ENCODE results near the gene SULT1A3.
"Not testable (repeated sequence)": the region's sequence is repeated elsewhere in the genome, so short reads cannot be mapped to it uniquely, and the experiment has no call there.

The SULT1A3 gene

DNA sequence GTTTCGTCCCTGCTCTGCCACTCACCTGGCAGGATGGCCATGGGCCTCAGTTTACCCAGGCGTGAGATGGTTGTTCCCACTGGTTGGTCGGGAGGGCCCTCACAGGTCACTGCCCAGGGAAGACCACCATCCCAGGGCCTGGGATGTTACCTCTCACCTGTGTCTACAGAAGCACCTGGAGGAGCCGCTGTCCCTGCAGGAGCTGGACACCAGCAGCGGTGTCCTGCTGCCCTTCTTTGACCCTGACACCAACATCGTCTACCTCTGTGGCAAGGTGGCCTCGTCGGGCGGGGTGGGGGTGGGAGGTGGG lies 11.5 kb upstream of the SULT1A3 start:
- no peak for DNase-seq

DNA sequence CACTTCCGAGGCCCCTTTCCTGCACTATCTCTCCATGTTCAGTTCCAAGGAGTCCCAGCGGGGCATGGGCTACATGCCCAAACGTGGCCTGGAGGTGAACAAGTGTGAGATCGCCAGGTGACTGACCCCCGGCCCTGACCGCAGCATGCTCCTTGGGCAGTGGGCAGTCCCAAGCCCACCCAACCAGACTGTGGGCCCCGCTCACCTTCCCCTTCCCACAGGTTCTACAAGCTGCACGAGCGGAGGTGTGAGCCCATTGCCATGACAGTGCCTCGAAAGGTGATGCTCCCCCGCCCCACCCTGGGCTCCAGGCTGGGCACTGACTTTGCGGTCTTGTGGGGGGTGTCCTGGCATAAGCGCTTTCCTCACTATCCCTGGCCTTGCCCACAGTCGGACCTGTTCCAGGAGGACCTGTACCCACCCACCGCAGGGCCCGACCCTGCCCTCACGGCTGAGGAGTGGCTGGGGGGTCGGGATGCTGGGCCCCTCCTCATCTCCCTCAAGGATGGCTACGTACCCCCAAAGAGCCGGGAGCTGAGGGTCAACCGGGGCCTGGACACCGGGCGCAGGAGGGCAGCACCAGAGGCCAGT lies 11.0 kb upstream of the SULT1A3 start:
- no peak for DNase-seq

- not testable (repeated sequence) for DNase-seq
Observed at GRCh38 chr16:30191158-30191557, 7.9 kb upstream of the SULT1A3 start.

- DNase-seq, result not testable (repeated sequence)
Observed at GRCh38 chr16:30193098-30193497, 6.0 kb upstream of the SULT1A3 start.

GRCh38 chr16:30193615-30194014 lies 5.4 kb upstream of the SULT1A3 start, which contains the start of the genes BOLA2B and SLX1A:
Gene BOLA2B (minus strand): TSS chr16:30193666. CDS start chr16:30193595, 71 bp downstream.
Gene SLX1A (plus strand): TSS chr16:30193875. CDS start chr16:30194085, 210 bp downstream.
- DNase-seq, result not testable (repeated sequence)

- DNase-seq, result not testable (repeated sequence)
Observed at GRCh38 chr16:30194172-30194925, 4.7 kb upstream of the SULT1A3 start.

GRCh38 chr16:30197001-30197400 lies 2.1 kb upstream of the SULT1A3 start:
- DNase-seq, result not testable (repeated sequence)

DNA sequence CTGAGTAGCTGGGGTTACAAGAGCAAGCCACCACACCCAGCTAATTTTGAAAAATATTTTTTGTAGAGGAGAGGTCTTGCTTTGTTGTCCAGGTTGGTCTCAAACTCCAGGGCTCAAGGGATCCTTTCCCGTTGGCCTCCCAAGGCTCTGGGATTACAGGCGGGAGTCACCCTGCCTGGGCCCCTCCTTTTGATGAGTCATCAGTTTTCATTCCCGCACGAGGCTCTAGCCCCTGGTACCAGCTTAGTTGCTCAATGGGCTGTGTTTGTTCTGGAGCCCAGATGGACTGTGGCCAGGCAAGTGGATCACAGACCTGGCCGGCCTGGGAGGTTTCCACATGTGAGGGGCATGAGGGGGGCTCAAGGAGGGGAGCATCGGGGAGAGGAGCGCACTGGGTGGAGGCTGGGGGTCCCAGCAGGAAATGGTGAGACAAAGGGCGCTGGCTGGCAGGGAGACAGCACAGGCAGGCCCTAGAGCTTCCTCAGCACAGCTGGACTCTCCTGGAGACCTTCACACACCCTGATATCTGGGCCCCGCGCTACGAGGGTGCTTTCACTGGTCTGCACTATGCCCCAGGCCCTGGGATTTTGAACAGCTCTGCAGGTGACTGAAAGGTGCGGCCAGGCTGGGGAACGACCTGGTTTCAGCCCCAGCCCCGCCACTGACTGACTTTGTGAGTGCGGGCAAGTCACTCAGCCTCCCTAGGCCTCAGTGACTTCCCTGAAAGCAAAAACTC lies 721 bp downstream of the SULT1A3 start:
- not testable (repeated sequence) for DNase-seq

GRCh38 chr16:30205541-30206236 lies 6.6 kb downstream of the SULT1A3 start:
- DNase-seq, result not testable (repeated sequence)

DNA sequence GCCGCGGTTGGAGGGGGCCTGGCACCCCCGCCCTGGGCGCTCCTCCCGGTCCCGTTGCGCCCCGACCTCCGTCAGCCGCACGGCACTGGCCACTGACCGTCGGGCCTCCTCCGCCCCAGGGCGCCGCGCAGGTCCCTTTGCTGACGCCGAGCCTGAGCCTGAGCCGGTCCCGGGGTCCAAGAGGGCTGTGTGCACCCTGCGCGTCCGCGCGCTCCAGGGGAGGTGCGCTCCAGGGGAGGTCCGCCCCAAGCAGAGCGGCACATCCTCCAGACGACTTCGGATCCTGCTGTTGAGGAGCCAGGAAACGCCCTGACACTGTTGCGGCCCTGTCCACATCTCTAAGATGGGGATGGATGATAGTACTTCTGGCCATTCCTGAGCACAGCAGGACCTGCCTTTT lies 7.2 kb downstream of the SULT1A3 start:
- not testable (repeated sequence) for DNase-seq

DNA sequence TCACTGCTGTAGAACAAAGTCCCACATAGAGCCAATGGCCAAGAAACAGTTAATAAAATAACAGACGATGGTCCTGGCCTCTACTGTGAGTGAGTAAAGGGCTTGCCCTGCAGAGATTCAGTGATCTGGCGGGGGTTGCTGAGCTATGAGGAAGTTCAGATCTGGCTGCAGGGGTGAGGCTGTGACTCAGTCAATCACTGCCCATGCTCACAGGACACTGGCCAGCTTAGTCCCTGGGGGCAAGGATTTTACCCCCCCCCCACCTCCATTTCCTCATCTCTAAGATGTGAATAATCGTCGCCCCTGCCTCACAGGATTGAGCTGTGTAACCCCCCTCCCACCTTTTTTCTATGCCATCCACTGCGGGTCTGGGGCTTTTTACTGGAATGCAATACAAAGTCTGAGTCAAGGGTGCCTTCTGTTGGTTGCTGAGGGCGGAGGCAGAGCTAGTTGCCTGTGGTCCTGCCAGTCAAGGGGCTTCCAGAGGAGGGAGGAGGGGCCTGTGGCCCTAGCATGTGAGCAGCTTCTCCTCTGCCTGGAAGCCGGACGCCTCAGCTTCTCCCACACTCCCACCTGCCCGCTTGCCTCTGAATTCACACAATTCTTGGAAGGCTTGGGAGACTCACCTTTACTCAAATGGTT lies 8.1 kb downstream of the SULT1A3 start:
- not testable (repeated sequence) for DNase-seq

DNA sequence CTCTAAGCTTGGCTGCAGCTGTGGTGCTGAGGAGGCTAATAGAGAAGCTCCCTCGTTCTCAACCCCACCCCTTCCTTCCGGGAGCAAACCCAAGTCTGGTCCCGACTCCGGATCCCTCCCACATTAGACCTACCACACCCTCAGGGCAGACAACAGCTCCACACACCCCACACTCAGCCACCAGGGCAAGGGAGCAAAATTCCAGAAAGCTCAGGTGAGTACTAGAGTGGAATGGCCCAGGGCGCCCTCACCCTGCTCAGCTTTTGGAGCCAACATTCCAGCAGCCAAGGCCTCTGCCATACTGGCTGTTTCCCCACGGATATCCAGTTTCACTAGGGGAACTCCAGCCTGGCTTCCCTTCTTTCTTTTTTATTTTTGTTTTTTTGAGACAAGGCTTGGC lies 10.0 kb downstream of the SULT1A3 start:
- DNase-seq, result not testable (repeated sequence)

DNA sequence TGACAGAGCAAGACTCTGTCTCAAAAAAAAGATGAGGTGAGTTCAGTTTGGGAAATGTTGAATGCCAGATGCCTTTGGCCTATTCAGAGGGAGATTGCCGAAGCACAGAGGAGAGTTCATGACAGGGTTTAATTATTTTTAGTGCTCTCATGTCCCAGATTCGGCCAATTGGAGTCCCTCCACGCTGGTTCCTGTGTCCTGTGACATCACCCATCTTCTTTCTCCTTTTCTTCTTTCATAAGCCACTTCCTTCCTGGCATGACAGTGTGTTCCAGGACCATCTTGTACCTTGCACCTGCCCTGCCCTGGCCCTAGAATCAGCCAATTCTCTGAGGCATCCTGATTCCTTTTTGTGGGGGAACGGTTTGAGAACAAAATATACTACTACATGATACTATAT lies 12.4 kb downstream of the SULT1A3 start:
- not testable (repeated sequence) for DNase-seq

DNA sequence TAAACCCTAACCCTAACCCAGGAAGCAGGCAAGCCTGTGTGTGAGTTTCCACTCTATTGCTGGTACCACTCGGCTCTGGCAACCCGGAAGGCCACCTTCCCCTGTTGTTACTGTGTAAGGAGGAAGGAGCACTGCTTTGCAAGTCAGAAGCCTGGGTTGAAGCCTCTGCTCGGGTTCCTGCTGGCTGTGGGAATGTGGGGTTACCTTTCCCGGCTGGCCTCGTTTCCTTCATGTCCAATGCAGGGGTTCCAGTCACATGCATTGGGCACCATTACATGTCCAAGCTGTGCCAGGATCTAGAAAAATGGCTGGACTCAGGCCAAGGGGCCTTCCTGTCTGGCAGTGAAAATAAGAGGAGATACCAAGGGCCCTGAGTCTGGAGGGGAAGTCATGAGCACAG lies 18.0 kb downstream of the SULT1A3 start:
- DNase-seq, result not testable (repeated sequence)

DNA sequence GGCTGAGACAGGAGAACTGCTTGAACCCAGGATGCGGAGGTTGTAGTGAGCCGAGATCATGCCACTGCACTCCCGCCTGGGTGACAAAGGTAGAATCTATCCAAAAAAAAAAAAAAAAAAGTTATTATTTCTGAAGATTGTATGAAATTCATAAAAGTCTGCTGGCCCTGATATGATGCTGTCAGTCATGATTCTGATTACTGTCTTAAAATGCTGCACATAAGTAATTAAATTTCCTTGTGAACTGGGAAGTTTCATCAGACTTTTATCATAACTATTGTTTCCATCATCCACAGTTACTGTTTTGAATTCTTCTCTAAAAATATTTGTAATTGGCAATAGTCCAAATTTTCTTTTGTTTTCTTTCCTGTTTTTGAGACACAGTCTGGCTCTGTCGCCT lies 49.3 kb downstream of the SULT1A3 start, which contains the start of gene NPIPB13:
Gene NPIPB13, minus strand, starts transcription at position 101 of the 400 bp plus-strand sequence. CDS start 2,906 bp downstream, outside the sequence.
- not testable (repeated sequence) for DNase-seq

Data from NCI-H446 (cell line).